ENCODE measurements around the gene MCU.
A peak's percentile ranks its signal among the peaks of the same experiment; 100 is the strongest.

MCU gene

GRCh38 chr10:72704117-72704516 is 12.2 kb downstream of the MCU start:
- no peak for DNase-seq (ENCODE audit: low read depth)

GRCh38 chr10:72709041-72709440 is 17.1 kb downstream of the MCU start:
- no peak for DNase-seq (ENCODE audit: low read depth)
- no peak for TF ChIP-seq CTCF (IDR thresholded peaks at IDR 0.05; ENCODE audit: control insufficient read depth, extremely low read depth, insufficient read depth)
- H3K4me3 ChIP-seq (ENCODE audit: low read depth, low read length): no peak overlapping the region

More at GRCh38 chr10:72704117-72704516, 12.2 kb downstream of the MCU start:
- TF ChIP-seq CTCF (IDR thresholded peaks at IDR 0.05; ENCODE audit: control insufficient read depth, extremely low read depth, insufficient read depth): no peak
- H3K4me3 ChIP-seq (ENCODE audit: low read depth, low read length): no peak overlapping the region

- no peak overlapping the region for H3K4me3 ChIP-seq (ENCODE audit: low read depth, low read length)
- DNase-seq (ENCODE audit: low read depth): no peak
- TF ChIP-seq CTCF (IDR thresholded peaks at IDR 0.05; ENCODE audit: control insufficient read depth, extremely low read depth, insufficient read depth): no peak
These were observed 20.2 kb downstream of the MCU start for GRCh38 chr10:72712136-72712535.

GRCh38 chr10:72719941-72720592 is 28.1 kb downstream of the MCU start:
- TF ChIP-seq CTCF (IDR thresholded peaks at IDR 0.05; ENCODE audit: control insufficient read depth, extremely low read depth, insufficient read depth): no peak

GRCh38 chr10:72720814-72721660 is 29.1 kb downstream of the MCU start:
- TF ChIP-seq CTCF (IDR thresholded peaks at IDR 0.05; ENCODE audit: control insufficient read depth, extremely low read depth, insufficient read depth): no peak
- DNase-seq (ENCODE audit: low read depth): no peak
- H3K4me3 ChIP-seq (ENCODE audit: low read depth, low read length): no peak overlapping the region

More at GRCh38 chr10:72719941-72720592, 28.1 kb downstream of the MCU start:
- no peak for DNase-seq (ENCODE audit: low read depth)
- H3K4me3 ChIP-seq (ENCODE audit: low read depth, low read length): no peak overlapping the region

- no peak for TF ChIP-seq CTCF (IDR thresholded peaks at IDR 0.05; ENCODE audit: control insufficient read depth, extremely low read depth, insufficient read depth)
- no peak overlapping the region for H3K4me3 ChIP-seq (ENCODE audit: low read depth, low read length)
- DNase-seq (ENCODE audit: low read depth): peak; percentile 61
These were observed 35.2 kb downstream of the MCU start for GRCh38 chr10:72727130-72727529.

Data from LNCaP clone FGC (cell line).